Ishikawa (cell line): ENCODE results near the gene FNDC4.

Source experiments
- CEBPB ChIP-seq: IDR thresholded peaks from 2 replicates; pipeline ENCODE4 v1.6.1; 2012
- CREB1 ChIP-seq: IDR thresholded peaks from 2 replicates; pipeline ENCODE4 v1.6.1; 2012; ENCODE audit warnings: low read depth
- EGR1 ChIP-seq: IDR thresholded peaks from 2 replicates; pipeline ENCODE4 v1.6.1; 2012
- EP300 ChIP-seq: IDR thresholded peaks from 2 replicates; pipeline ENCODE4 v1.6.1; 2012; ENCODE audit warnings: borderline replicate concordance
- FOXM1 ChIP-seq: IDR thresholded peaks from 2 replicates; pipeline ENCODE4 v1.6.1; 2012; ENCODE audit warnings: low read depth, borderline replicate concordance
- MAX ChIP-seq: IDR thresholded peaks from 2 replicates; pipeline ENCODE4 v1.6.1; 2012
- NFIC ChIP-seq: IDR thresholded peaks from 2 replicates; pipeline ENCODE4 v1.6.1; 2012
- RAD21 ChIP-seq: IDR thresholded peaks from 2 replicates; pipeline ENCODE4 v1.6.1; 2012; ENCODE audit warnings: low read depth
- REST ChIP-seq: IDR thresholded peaks from 2 replicates; pipeline ENCODE4 v1.6.1; 2012; ENCODE audit warnings: low read depth, mild to moderate bottlenecking
- TAF1 ChIP-seq: IDR thresholded peaks from 2 replicates; pipeline ENCODE4 v1.6.1; 2012; ENCODE audit warnings: low read depth, mild to moderate bottlenecking
- TCF12 ChIP-seq: IDR thresholded peaks from 2 replicates; pipeline ENCODE4 v1.6.1; 2012; ENCODE audit warnings: low read depth
- TEAD4 ChIP-seq: IDR thresholded peaks from 2 replicates; pipeline ENCODE4 v1.6.1; 2012
- YY1 ChIP-seq: IDR thresholded peaks from 2 replicates; pipeline ENCODE4 v1.6.1; 2012; ENCODE audit warnings: low read depth
- ZBTB7A ChIP-seq: IDR thresholded peaks from 2 replicates; pipeline ENCODE4 v1.6.1; 2012; ENCODE audit warnings: low read depth
- TF ChIP-seq, protein P1 (sequence below): IDR thresholded peaks from 2 replicates; pipeline ENCODE4 v1.6.1; 2012

Gene FNDC4

DNA sequence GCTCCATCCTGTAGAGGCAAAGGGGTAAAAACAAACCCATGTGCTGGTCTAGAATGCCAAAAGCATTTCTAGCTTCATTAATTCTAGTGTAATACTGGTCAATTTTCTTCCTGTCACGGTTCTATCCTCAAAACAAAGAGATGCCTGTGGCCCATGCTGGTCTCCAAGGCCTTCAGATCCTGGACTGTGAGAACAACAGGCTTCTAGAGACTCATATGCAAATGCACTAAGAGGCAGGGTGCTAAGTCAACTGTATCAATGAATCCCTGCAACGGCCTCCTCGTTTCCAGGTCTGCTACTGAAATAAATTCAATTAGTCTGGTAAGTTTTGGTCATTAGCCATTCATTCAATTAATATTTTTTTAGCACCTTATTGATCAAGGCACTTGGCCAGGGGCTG, 9.5 kb downstream of the FNDC4 start:
- no peak for TF ChIP-seq TEAD4
- no peak for TF ChIP-seq NFIC
- TF ChIP-seq, protein P1, sequence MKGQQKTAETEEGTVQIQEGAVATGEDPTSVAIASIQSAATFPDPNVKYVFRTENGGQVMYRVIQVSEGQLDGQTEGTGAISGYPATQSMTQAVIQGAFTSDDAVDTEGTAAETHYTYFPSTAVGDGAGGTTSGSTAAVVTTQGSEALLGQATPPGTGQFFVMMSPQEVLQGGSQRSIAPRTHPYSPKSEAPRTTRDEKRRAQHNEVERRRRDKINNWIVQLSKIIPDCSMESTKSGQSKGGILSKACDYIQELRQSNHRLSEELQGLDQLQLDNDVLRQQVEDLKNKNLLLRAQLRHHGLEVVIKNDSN: no peak
- TF ChIP-seq CEBPB: no peak
- no peak for TF ChIP-seq REST

DNA sequence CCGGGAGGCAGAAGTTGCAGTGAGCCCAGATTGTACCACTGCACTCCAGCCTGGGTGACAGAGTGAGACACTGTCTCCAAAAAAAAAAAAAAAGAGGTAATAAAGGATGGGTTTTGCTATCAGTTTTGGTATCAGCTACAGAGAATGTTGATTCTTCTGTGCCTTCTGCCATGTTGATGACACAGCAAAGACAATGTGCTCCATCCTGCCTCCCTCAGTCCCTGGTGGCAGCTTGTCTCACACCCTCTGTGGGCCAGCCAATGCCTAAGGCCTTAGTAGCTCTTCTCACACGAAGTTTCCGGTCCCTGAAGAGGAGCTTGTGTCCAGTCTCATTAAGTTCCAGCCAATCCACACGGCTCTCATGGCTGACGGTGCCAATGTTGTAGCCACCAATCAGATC, 23.0 kb downstream of the FNDC4 start:
- TF ChIP-seq CREB1 (no peak), EGR1 (no peak), CEBPB (no peak), FOXM1 (no peak), YY1 (no peak), TCF12 (no peak), RAD21 (no peak), NFIC (no peak), TEAD4 (no peak)
- TF ChIP-seq, protein P1: no peak

- TF ChIP-seq YY1: no peak
- no peak for TF ChIP-seq NFIC
- TF ChIP-seq TAF1: no peak
- no peak for TF ChIP-seq EGR1
- no peak for TF ChIP-seq EP300
- TF ChIP-seq TCF12: no peak
- TF ChIP-seq, protein P1: no peak
- TF ChIP-seq REST: no peak
- no peak for TF ChIP-seq MAX
These were observed 30.6 kb downstream of the FNDC4 start for GRCh38 chr2:27464443-27464842.

DNA sequence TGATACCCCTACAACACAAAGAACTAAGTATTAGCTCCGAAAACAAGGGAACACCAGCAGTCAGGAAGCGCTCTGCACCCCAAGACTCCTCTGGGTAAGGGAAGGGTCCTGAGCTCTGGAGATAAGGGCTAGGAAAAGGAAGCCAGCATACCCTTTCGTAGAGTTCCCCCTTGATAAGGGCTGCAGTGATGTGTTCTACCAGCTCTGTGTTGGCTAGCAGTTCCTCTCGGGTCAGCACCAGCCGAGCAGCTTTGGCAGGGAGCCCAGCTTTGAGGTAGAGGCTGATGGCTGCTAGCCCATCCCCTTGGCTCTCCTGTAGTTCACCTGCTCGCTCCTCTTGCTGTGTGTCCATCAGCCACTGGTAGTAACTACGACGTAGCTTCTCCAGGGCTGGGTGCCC, 33.9 kb downstream of the FNDC4 start:
- no peak for TF ChIP-seq CREB1
- no peak for TF ChIP-seq FOXM1
- TF ChIP-seq, protein P1: no peak
- no peak for TF ChIP-seq YY1
- TF ChIP-seq REST: no peak
- TF ChIP-seq TAF1: no peak
- TF ChIP-seq CEBPB: no peak
- no peak for TF ChIP-seq NFIC
- TF ChIP-seq RAD21: no peak
- TF ChIP-seq MAX: no peak
- no peak for TF ChIP-seq TCF12
- no peak for TF ChIP-seq EGR1
- no peak for TF ChIP-seq TEAD4
- TF ChIP-seq EP300: no peak
- TF ChIP-seq ZBTB7A: no peak

- TF ChIP-seq REST (no peak), FOXM1 (no peak), TCF12 (no peak), ZBTB7A (no peak), CREB1 (no peak), EGR1 (no peak), CEBPB (no peak), TEAD4 (no peak), EP300 (no peak), MAX (no peak), YY1 (no peak), RAD21 (no peak), TAF1 (no peak), NFIC (no peak)
- TF ChIP-seq, protein P1: no peak
These were observed 41.0 kb downstream of the FNDC4 start for GRCh38 chr2:27453968-27454367.
